OCI-LY1 (cell line): ENCODE data around the gene UNC13C.

Experiments
- H2AFZ ChIP-seq: fragments of 200-600 bp; sonication (generic), shearing (Covaris generic); 2 replicates; pipeline ENCODE4 v1.6.0; 2014; ENCODE audit warnings: antibody characterized with exemption, mild to moderate bottlenecking, low read length
- H3F3A ChIP-seq: fragments of 200-600 bp; sonication (generic), shearing (Covaris generic); 2 replicates; pipeline ENCODE4 v1.6.0; 2014; ENCODE audit warnings: mild to moderate bottlenecking, antibody characterized with exemption, low read length, moderate library complexity; ENCODE audit not compliant: insufficient read depth
- H3K27ac ChIP-seq: fragments of 200-600 bp; sonication (generic); 2 replicates; pipeline ENCODE4 v1.5.1; 2014; ENCODE audit warnings: low read length, mixed run types, mild to moderate bottlenecking, low read depth; ENCODE audit not compliant: poor library complexity, severe bottlenecking
- H3K27me3 ChIP-seq: fragments of 200-600 bp; sonication (generic); 2 replicates; pipeline ENCODE4 v1.6.0; 2014; ENCODE audit warnings: antibody characterized with exemption, mild to moderate bottlenecking, low read length, moderate library complexity; ENCODE audit not compliant: insufficient read depth
- H3K36me3 ChIP-seq: fragments of 200-600 bp; sonication (generic); 2 replicates; pipeline ENCODE4 v1.6.1; 2014; ENCODE audit warnings: mild to moderate bottlenecking, antibody characterized with exemption, low read length, moderate library complexity, mixed read lengths; ENCODE audit not compliant: insufficient read depth
- H3K4me1 ChIP-seq: fragments of 200-600 bp; sonication (generic); 2 replicates; pipeline ENCODE4 v1.5.1; 2014; ENCODE audit warnings: mild to moderate bottlenecking, low read length, moderate library complexity; ENCODE audit not compliant: insufficient read depth, severe bottlenecking
- H3K4me2 ChIP-seq: fragments of 200-600 bp; sonication (generic), shearing (Covaris generic); 2 replicates; pipeline ENCODE4 v1.6.1; 2014; ENCODE audit warnings: low read length
- H3K4me3 ChIP-seq: fragments of 200-600 bp; sonication (generic); 2 replicates; pipeline ENCODE4 v1.5.1; 2014; ENCODE audit warnings: low read length, low read depth, mild to moderate bottlenecking, mixed read lengths; ENCODE audit not compliant: poor library complexity, severe bottlenecking
- H3K79me2 ChIP-seq: fragments of 200-600 bp; shearing (Covaris generic); 2 replicates; pipeline ENCODE4 v1.6.1; 2016; ENCODE audit warnings: mixed run types, low read length, mixed read lengths; ENCODE audit not compliant: insufficient read depth
- H3K9ac ChIP-seq: fragments of 200-600 bp; sonication (generic), shearing (Covaris generic); 2 replicates; pipeline ENCODE4 v1.6.1; 2014; ENCODE audit warnings: mild to moderate bottlenecking, low read length, mixed read lengths
- H3K9me2 ChIP-seq: fragments of 200-600 bp; sonication (generic), shearing (Covaris generic); 2 replicates; pipeline ENCODE4 v1.6.1; 2014; ENCODE audit warnings: low read depth, mild to moderate bottlenecking, low read length, mixed read lengths
- H3K9me3 ChIP-seq: fragments of 200-600 bp; shearing (Covaris generic); 2 replicates; pipeline ENCODE4 v1.6.1; 2014; ENCODE audit warnings: low read length, mixed read lengths
- H4K20me1 ChIP-seq: fragments of 200-600 bp; sonication (generic), shearing (Covaris generic); 2 replicates; pipeline ENCODE4 v1.6.0; 2016; ENCODE audit warnings: mild to moderate bottlenecking, low read length; ENCODE audit not compliant: insufficient read depth
- CTCF ChIP-seq: fragments of 200-600 bp; sonication (generic), shearing (Covaris generic); IDR thresholded peaks from 2 replicates; pipeline ENCODE4 v1.5.1; 2017; ENCODE audit warnings: mild to moderate bottlenecking, antibody characterized with exemption, low read length, moderate library complexity, mixed read lengths
- EZH2 ChIP-seq: fragments of 200-600 bp; sonication (generic), shearing (Covaris generic); IDR thresholded peaks from 2 replicates; pipeline ENCODE4 v1.8.0; 2017; ENCODE audit warnings: borderline replicate concordance, mixed run types, mild to moderate bottlenecking, antibody characterized with exemption, low read length, moderate library complexity, mixed read lengths

Gene UNC13C

GRCh38 chr15:53955396-53955795 is 22.8 kb upstream of the UNC13C start:
- Histone ChIP-seq H3K79me2 (no peaks in the 10 kb centered on the region), H3K27me3 (no peaks in the 10 kb centered on the region), H3F3A (no peaks in the 10 kb centered on the region), H3K4me3 (no peak overlapping the region), H3K9ac (no peak overlapping the region), H3K27ac (no peak overlapping the region), H3K9me3 (no peaks in the 10 kb centered on the region), H3K4me2 (no peak overlapping the region), H2AFZ (no peak overlapping the region), H3K4me1 (no peaks in the 10 kb centered on the region), H4K20me1 (no peaks in the 10 kb centered on the region), H3K36me3 (no peaks in the 10 kb centered on the region), H3K9me2 (no peaks in the 10 kb centered on the region)
- TF ChIP-seq EZH2 (no peak), CTCF (no peak)

- TF ChIP-seq CTCF (peak; percentile 63), EZH2 (no peak)
Measured at GRCh38 chr15:53962646-53963561, 15.3 kb upstream of the UNC13C start.

GRCh38 chr15:53963801-53964200 is 14.4 kb upstream of the UNC13C start:
- no peak overlapping the region for H3K9ac ChIP-seq
- no peaks in the 10 kb centered on the region for H4K20me1 ChIP-seq
- no peak overlapping the region for H3K27ac ChIP-seq
- H3F3A ChIP-seq: no peaks in the 10 kb centered on the region
- no peaks in the 10 kb centered on the region for H3K79me2 ChIP-seq
- H3K27me3 ChIP-seq: no peaks in the 10 kb centered on the region
- no peak overlapping the region for H3K4me2 ChIP-seq
- H3K9me3 ChIP-seq: no peaks in the 10 kb centered on the region
- H3K36me3 ChIP-seq: no peaks in the 10 kb centered on the region
- H3K4me1 ChIP-seq: no peaks in the 10 kb centered on the region
- H2AFZ ChIP-seq: no peak overlapping the region
- TF ChIP-seq EZH2 (no peak), CTCF (no peak)
- H3K4me3 ChIP-seq: no peak overlapping the region
- H3K9me2 ChIP-seq: no peaks in the 10 kb centered on the region

More at GRCh38 chr15:53962646-53963561, 15.3 kb upstream of the UNC13C start:
- Histone ChIP-seq H3K4me3 (no peak overlapping the region), H2AFZ (no peak overlapping the region), H3K9ac (no peak overlapping the region), H3K4me1 (no peaks in the 10 kb centered on the region), H3F3A (no peaks in the 10 kb centered on the region), H3K36me3 (no peaks in the 10 kb centered on the region), H4K20me1 (no peaks in the 10 kb centered on the region), H3K9me2 (no peaks in the 10 kb centered on the region), H3K27ac (no peak overlapping the region), H3K27me3 (no peaks in the 10 kb centered on the region), H3K4me2 (no peak overlapping the region), H3K79me2 (no peaks in the 10 kb centered on the region), H3K9me3 (no peaks in the 10 kb centered on the region)
